CD4-positive, alpha-beta memory T cell (primary cell): Measurements from ENCODE around the gene MDH2. TPM values are rescaled to one million over a fixed set of nuclear protein-coding genes. Genes with fewer than 3 reads are reported as not detected.
"Not testable (repeated sequence)": the region's sequence is repeated elsewhere in the genome, so short reads cannot be mapped to it uniquely, and the experiment has no call there.

Experiments used
- CTCF ChIA-PET: fragments of 350-600 bp; sonication (Branson Sonifier 250); formaldehyde crosslinking; loops from one replicate; lab custom pipeline; 2021; ENCODE audit warnings: inconsistent platforms; ENCODE audit not compliant: partially characterized antibody; lab: Charles Lee
- POLR2A ChIA-PET: fragments of 350-600 bp; sonication (Branson Sonifier 250); formaldehyde crosslinking; loops from one replicate; lab custom pipeline; 2021; ENCODE audit not compliant: partially characterized antibody; lab: Charles Lee
- DNase-seq, 5 donors: peaks; one replicate each; pipeline versions ENCODE4 v3.0.0 to v3.0.0-alpha.2; 2020 to 2022; ENCODE audit warnings: mixed read lengths in 1 of 5
- H3K27ac ChIP-seq: one replicate; pipeline ENCODE4 v1.7.0; 2013; ENCODE audit warnings: low read depth, low read length
- H3K27me3 ChIP-seq: 2 replicates; pipeline ENCODE4 v1.7.0; 2013; ENCODE audit warnings: mild to moderate bottlenecking, low read length, moderate library complexity; ENCODE audit not compliant: insufficient read depth
- H3K36me3 ChIP-seq: 2 replicates; pipeline ENCODE4 v1.7.0; 2013; ENCODE audit warnings: mild to moderate bottlenecking, low read length, moderate library complexity; ENCODE audit not compliant: insufficient read depth
- H3K4me1 ChIP-seq: 2 replicates; pipeline ENCODE4 v1.7.0; 2013; ENCODE audit warnings: mild to moderate bottlenecking, low read length, moderate library complexity; ENCODE audit not compliant: insufficient read depth
- H3K4me3 ChIP-seq, 2 donors: one replicate each; pipeline ENCODE4 v1.7.0; 2013; ENCODE audit warnings: low read length in 2 of 2, mild to moderate bottlenecking in 1 of 2
- H3K9me3 ChIP-seq, 2 donors: one replicate each; pipeline ENCODE4 v1.7.0; 2013; ENCODE audit warnings: low read length in 2 of 2, control low read depth in 1 of 2; ENCODE audit not compliant: control insufficient read depth in 1 of 2
- H3K27ac Mint-ChIP-seq, 7 donors: one replicate each; pipeline ENCODE4 v1.8.0; 2020 to 2021; ENCODE audit warnings: mixed read lengths in 7 of 7, mild to moderate bottlenecking in 6 of 7, inconsistent platforms in 3 of 7, moderate library complexity in 3 of 7
- H3K27me3 Mint-ChIP-seq, 2 donors: one replicate each; pipeline ENCODE4 v1.8.0; 2020 to 2021; ENCODE audit warnings: mixed read lengths in 2 of 2
- H3K36me3 Mint-ChIP-seq, 2 donors: one replicate each; pipeline ENCODE4 v1.8.0; 2020 to 2021; ENCODE audit warnings: mixed read lengths in 2 of 2, inconsistent platforms in 1 of 2, mild to moderate bottlenecking in 1 of 2
- H3K4me1 Mint-ChIP-seq, 4 donors: one replicate each; pipeline ENCODE4 v1.8.0; 2020 to 2021; ENCODE audit warnings: mixed read lengths in 4 of 4, mild to moderate bottlenecking in 1 of 4
- H3K4me3 Mint-ChIP-seq, 8 donors: one replicate each; pipeline ENCODE4 v1.8.0; 2020 to 2021; ENCODE audit warnings: mixed read lengths in 8 of 8, mild to moderate bottlenecking in 7 of 8, moderate library complexity in 6 of 8, inconsistent platforms in 3 of 8
- H3K9me3 Mint-ChIP-seq, 8 donors: one replicate each; pipeline ENCODE4 v1.8.0; 2020 to 2021; ENCODE audit warnings: mixed read lengths in 8 of 8, mild to moderate bottlenecking in 5 of 8, inconsistent platforms in 3 of 8, moderate library complexity in 1 of 8
- intact Hi-C: fragments of 100-400 bp; cut with micrococcal nuclease; formaldehyde crosslinking; loops from one replicate; pipeline ENCODE4 v1.15.1; 2023
- polyA plus RNA-seq, 2 donors: library from polyadenylated mRNA; unstranded; fragments of 300-500 nt; fragmentation: Illumina TruSeq; gene quantifications; one replicate each; pipeline ENCODE4 v1.2.3, GENCODE V29; 2021
- total RNA-seq, 2 experiments: library from RNA; stranded (reverse); gene quantifications; one replicate each; pipeline ENCODE4 v1.2.3, GENCODE V29; 2021

Gene MDH2
- total RNA-seq (10 to 100 TPM; 79.8 to 80.1 TPM), polyA plus RNA-seq (100 to 1,000 TPM; 155 to 159 TPM)

GRCh38 chr7:76047811-76048667 lies at the start of gene MDH2, which contains the start of gene STYXL1:
Gene MDH2, plus strand, starts transcription at chr7:76048106. Its CDS starts 55 bp downstream, at chr7:76048161.
Gene STYXL1, minus strand, starts transcription at chr7:76048000. Its CDS starts 17,477 bp downstream, at chr7:76030523.
- Histone ChIP-seq H3K36me3 (no peaks in the 10 kb centered on the region), H3K9me3 (no peaks in the 10 kb centered on the region), H3K27me3 (no peaks in the 10 kb centered on the region), H3K27ac (peak within 1 kb of the TSS; percentile 92), H3K4me1 (peaks cover 44% of the 10 kb centered on the region), H3K4me3 (peak within 1 kb of the TSS; percentile 42 to 92)
- Mint-ChIP-seq H3K9me3 (peaks cover 0 to 3% (median 0%) of the 10 kb centered on the region in 8 donors), H3K36me3 (peaks cover 12 to 33% of the 10 kb centered on the region in 2 donors), H3K27ac (peak within 1 kb of the TSS; percentile 91 to 98 (median 98)), H3K27me3 (no peaks in the 10 kb centered on the region), H3K4me1 (peaks cover 36 to 71% (median 48%) of the 10 kb centered on the region in 4 donors), H3K4me3 (peak within 1 kb of the TSS; percentile 95 to 99 (median 98))
- POLR2A ChIA-PET, result interaction anchor here (0.6 to 2.4 kb wide), 15 partner anchors 8 to 1873 kb away, joined by 3 to 24 read pairs (median 5); partner anchors contain the start of genes HIP1, POR, RHBDD2 and TMEM120A
- CTCF ChIA-PET, result interaction anchor here (0.9 to 1.6 kb wide), 3 partner anchors 11 to 132 kb away, joined by 3 read pairs; no protein-coding TSS in a partner anchor
- DNase-seq, result peak; percentile 81 to 88 (median 83)
- intact Hi-C loops, result no loop called here

GRCh38 chr7:76000566-76000965 lies 47.3 kb upstream of the MDH2 start:
- Histone ChIP-seq H3K27me3 (no peaks in the 10 kb centered on the region), H3K27ac (no peak overlapping the region), H3K4me3 (no peak overlapping the region), H3K9me3 (no peaks in the 10 kb centered on the region), H3K4me1 (peaks cover 13% of the 10 kb centered on the region), H3K36me3 (peaks cover 13% of the 10 kb centered on the region)
- H3K36me3 Mint-ChIP-seq, result peaks cover 11 to 12% of the 10 kb centered on the region in 2 donors
- no peaks in the 10 kb centered on the region for H3K9me3 Mint-ChIP-seq
- CTCF ChIA-PET, result no interaction called here
- POLR2A ChIA-PET, result no interaction called here
- no peak overlapping the region for H3K27ac Mint-ChIP-seq
- no peak overlapping the region for H3K4me3 Mint-ChIP-seq
- no peaks in the 10 kb centered on the region for H3K27me3 Mint-ChIP-seq
- peaks cover 11 to 22% (median 17%) of the 10 kb centered on the region in 4 donors for H3K4me1 Mint-ChIP-seq
- intact Hi-C loops, result no loop called here
- DNase-seq, result no peak

GRCh38 chr7:76002139-76002538 lies 45.8 kb upstream of the MDH2 start:
- no peaks in the 10 kb centered on the region for H3K9me3 Mint-ChIP-seq
- no peaks in the 10 kb centered on the region for H3K27me3 Mint-ChIP-seq
- POLR2A ChIA-PET, result no interaction called here
- peaks cover 7 to 13% (median 7%) of the 10 kb centered on the region in 4 donors for H3K4me1 Mint-ChIP-seq
- H3K27ac Mint-ChIP-seq, result peak overlapping the region in 2 of 7 donors; percentile 23 to 43
- H3K36me3 Mint-ChIP-seq, result peaks cover 11 to 12% of the 10 kb centered on the region in 2 donors
- no peaks in the 10 kb centered on the region for H3K27me3 ChIP-seq
- H3K27ac ChIP-seq, result no peak overlapping the region
- no peak overlapping the region for H3K4me3 Mint-ChIP-seq
- CTCF ChIA-PET, result interaction anchor here (2.0 kb wide), 1 partner anchor 18 kb away, joined by 9 read pairs; no protein-coding TSS in a partner anchor
- H3K4me1 ChIP-seq, result peaks cover 5% of the 10 kb centered on the region
- H3K36me3 ChIP-seq, result peaks cover 13% of the 10 kb centered on the region
- no peak overlapping the region for H3K4me3 ChIP-seq
- intact Hi-C loops, result no loop called here
- H3K9me3 ChIP-seq, result no peaks in the 10 kb centered on the region
- no peak for DNase-seq

GRCh38 chr7:76002822-76003221 lies 45.1 kb upstream of the MDH2 start:
- intact Hi-C loops, result no loop called here
- no peak for DNase-seq
- Histone ChIP-seq H3K4me3 (no peak overlapping the region), H3K9me3 (no peaks in the 10 kb centered on the region), H3K36me3 (peaks cover 13% of the 10 kb centered on the region), H3K27me3 (no peaks in the 10 kb centered on the region), H3K4me1 (no peaks in the 10 kb centered on the region), H3K27ac (no peak overlapping the region)
- H3K36me3 Mint-ChIP-seq, result peaks cover 11 to 12% of the 10 kb centered on the region in 2 donors
- peaks cover 0 to 6% (median 2%) of the 10 kb centered on the region in 4 donors for H3K4me1 Mint-ChIP-seq
- POLR2A ChIA-PET, result no interaction called here
- CTCF ChIA-PET, result interaction anchor here (0.5 to 2.0 kb wide), 2 partner anchors 18 to 63 kb away, joined by 3 to 9 read pairs; no protein-coding TSS in a partner anchor
- H3K27me3 Mint-ChIP-seq, result no peaks in the 10 kb centered on the region
- no peak overlapping the region for H3K4me3 Mint-ChIP-seq
- no peaks in the 10 kb centered on the region for H3K9me3 Mint-ChIP-seq
- peak overlapping the region in 1 of 7 donors; percentile 50 for H3K27ac Mint-ChIP-seq

- peaks cover 13% of the 10 kb centered on the region for H3K36me3 ChIP-seq
- H3K27me3 ChIP-seq, result no peaks in the 10 kb centered on the region
- H3K4me3 Mint-ChIP-seq, result no peak overlapping the region
- H3K9me3 Mint-ChIP-seq, result no peaks in the 10 kb centered on the region
- no peaks in the 10 kb centered on the region for H3K27me3 Mint-ChIP-seq
- peaks cover 11 to 12% of the 10 kb centered on the region in 2 donors for H3K36me3 Mint-ChIP-seq
- H3K27ac ChIP-seq, result no peak overlapping the region
- DNase-seq, result no peak
- no peak overlapping the region for H3K27ac Mint-ChIP-seq
- H3K4me3 ChIP-seq, result no peak overlapping the region
- POLR2A ChIA-PET, result no interaction called here
- intact Hi-C loops, result no loop called here
- peaks cover 4 to 7% (median 6%) of the 10 kb centered on the region in 4 donors for H3K4me1 Mint-ChIP-seq
- CTCF ChIA-PET, result interaction anchor here (0.5 to 2.0 kb wide), 3 partner anchors 17 to 64 kb away, joined by 3 to 9 read pairs (median 3); no protein-coding TSS in a partner anchor
- peaks cover 3% of the 10 kb centered on the region for H3K4me1 ChIP-seq
- H3K9me3 ChIP-seq, result no peaks in the 10 kb centered on the region
Observed at GRCh38 chr7:76003351-76003750, 44.6 kb upstream of the MDH2 start.

- intact Hi-C loops, POLR2A ChIA-PET, H3K27ac Mint-ChIP-seq, H3K4me3 ChIP-seq, H3K27ac ChIP-seq, H3K9me3 Mint-ChIP-seq, H3K27me3 ChIP-seq, DNase-seq, H3K27me3 Mint-ChIP-seq, CTCF ChIA-PET, H3K9me3 ChIP-seq, H3K4me3 Mint-ChIP-seq: not testable (repeated sequence)
- peaks cover 20% of the 10 kb centered on the region for H3K4me1 ChIP-seq
- peaks cover 13% of the 10 kb centered on the region for H3K36me3 ChIP-seq
- Mint-ChIP-seq H3K4me1 (peaks cover 16 to 20% (median 19%) of the 10 kb centered on the region in 4 donors), H3K36me3 (peaks cover 11 to 12% of the 10 kb centered on the region in 2 donors)
Observed at GRCh38 chr7:76005004-76005403, 42.9 kb upstream of the MDH2 start.
